ENCODE data around the gene KHDRBS2. TPM values are rescaled to one million over a fixed set of nuclear protein-coding genes. Genes with fewer than 3 reads are reported as not detected.
A peak's percentile ranks its signal among the peaks of the same experiment; 100 is the strongest.
"Not testable (repeated sequence)": the region's sequence is repeated elsewhere in the genome, so short reads cannot be mapped to it uniquely, and the experiment has no call there.

Gene KHDRBS2
- total RNA-seq, 1 experiment from 2014 or later = not detected

GRCh38 chr6:61809004-61809595 is 476.9 kb downstream of the KHDRBS2 start:
- no TSS peak for BruUV-seq (replicated peaks)
- Histone ChIP-seq H3K4me2 (no peak overlapping the region), H3F3A (ENCODE audit: insufficient read depth, low read depth) (no peaks in the 10 kb centered on the region), H2AFZ (no peak overlapping the region), H3K4me3 (no peak overlapping the region), H3K4me1 (replicated peaks; ENCODE audit: insufficient read depth) (no peaks in the 10 kb centered on the region), H3K27me3 (ENCODE audit: insufficient read depth, low read depth) (no peaks in the 10 kb centered on the region), H3K27ac (no peak overlapping the region), H3K9me2 (ENCODE audit: insufficient read depth) (no peaks in the 10 kb centered on the region), H3K9me3 (ENCODE audit: insufficient read depth, low read depth) (no peaks in the 10 kb centered on the region), H4K20me1 (ENCODE audit: insufficient read depth) (no peaks in the 10 kb centered on the region), H3K36me3 (ENCODE audit: low read depth) (no peaks in the 10 kb centered on the region), H3K79me2 (ENCODE audit: low read depth) (no peaks in the 10 kb centered on the region)
- intact Hi-C loops (cut with micrococcal nuclease; ENCODE audit: unreplicated experiment) = no loop called here
- peak in 1 of 2 experiments; percentile 37 for DNase-seq
- POLR2A ChIA-PET (ENCODE audit: unreplicated experiment) = no interaction called here
- CTCF ChIA-PET = interaction anchor here (0.5 kb wide), 2 partner anchors 341 to 1463 kb away, joined by 5 to 12 read pairs; no protein-coding TSS in a partner anchor
- TF ChIP-seq EZH2 (IDR thresholded peaks at IDR 0.05; ENCODE audit: low read depth) (no peak), CTCF (conservative IDR thresholded peaks at IDR 0.05) (peak; percentile 68)

- H2AFZ ChIP-seq = no peak overlapping the region
- CTCF ChIA-PET = no interaction called here
These were observed 498.0 kb downstream of the KHDRBS2 start for GRCh38 chr6:61787998-61788397.

GRCh38 chr6:61769446-61769845 is 516.6 kb downstream of the KHDRBS2 start:
- H2AFZ ChIP-seq; H3K9me2 ChIP-seq (ENCODE audit: insufficient read depth); H4K20me1 ChIP-seq (ENCODE audit: insufficient read depth); BruUV-seq (replicated peaks); H3K9me3 ChIP-seq (ENCODE audit: insufficient read depth, low read depth); H3F3A ChIP-seq (ENCODE audit: insufficient read depth, low read depth); intact Hi-C loops (cut with micrococcal nuclease; ENCODE audit: unreplicated experiment); POLR2A ChIA-PET (ENCODE audit: unreplicated experiment); CTCF ChIA-PET; H3K79me2 ChIP-seq (ENCODE audit: low read depth); H3K36me3 ChIP-seq (ENCODE audit: low read depth); DNase-seq; H3K27me3 ChIP-seq (ENCODE audit: insufficient read depth, low read depth); H3K27ac ChIP-seq; H3K4me3 ChIP-seq; H3K4me1 ChIP-seq (replicated peaks; ENCODE audit: insufficient read depth): not testable (repeated sequence)
- H3K4me2 ChIP-seq = peak overlapping the region; percentile 26; the same call in 1 of the 2 replicates

More at GRCh38 chr6:61787998-61788397, 498.0 kb downstream of the KHDRBS2 start:
- Histone ChIP-seq H3F3A (ENCODE audit: insufficient read depth, low read depth) (no peaks in the 10 kb centered on the region), H3K4me3 (no peak overlapping the region), H3K27me3 (ENCODE audit: insufficient read depth, low read depth) (no peaks in the 10 kb centered on the region), H3K27ac (no peak overlapping the region), H3K4me1 (replicated peaks; ENCODE audit: insufficient read depth) (no peaks in the 10 kb centered on the region), H4K20me1 (ENCODE audit: insufficient read depth) (no peaks in the 10 kb centered on the region), H3K79me2 (ENCODE audit: low read depth) (no peaks in the 10 kb centered on the region), H3K36me3 (ENCODE audit: low read depth) (no peaks in the 10 kb centered on the region), H3K9me3 (ENCODE audit: insufficient read depth, low read depth) (no peaks in the 10 kb centered on the region), H3K9me2 (ENCODE audit: insufficient read depth) (peaks cover 3% of the 10 kb centered on the region; the same call in 1 of the 2 replicates), H3K4me2 (no peak overlapping the region)
- intact Hi-C loops (cut with micrococcal nuclease; ENCODE audit: unreplicated experiment) = no loop called here
- POLR2A ChIA-PET (ENCODE audit: unreplicated experiment) = no interaction called here
- TF ChIP-seq EZH2 (IDR thresholded peaks at IDR 0.05; ENCODE audit: low read depth) (no peak), CTCF (conservative IDR thresholded peaks at IDR 0.05) (no peak)
- BruUV-seq (replicated peaks) = no TSS peak
- no peak for DNase-seq

- H3K36me3 ChIP-seq (ENCODE audit: low read depth) = no peaks in the 10 kb centered on the region
- no peaks in the 10 kb centered on the region for H3K9me2 ChIP-seq (ENCODE audit: insufficient read depth)
- H2AFZ ChIP-seq = no peak overlapping the region
- no peaks in the 10 kb centered on the region for H3F3A ChIP-seq (ENCODE audit: insufficient read depth, low read depth)
- BruUV-seq (replicated peaks) = no TSS peak
- no peaks in the 10 kb centered on the region for H3K9me3 ChIP-seq (ENCODE audit: insufficient read depth, low read depth)
- POLR2A ChIA-PET (ENCODE audit: unreplicated experiment) = no interaction called here
- H3K4me3 ChIP-seq = no peak overlapping the region
- intact Hi-C loops (cut with micrococcal nuclease; ENCODE audit: unreplicated experiment) = no loop called here
- no peaks in the 10 kb centered on the region for H3K27me3 ChIP-seq (ENCODE audit: insufficient read depth, low read depth)
- no peak for DNase-seq
- H3K27ac ChIP-seq = no peak overlapping the region
- H4K20me1 ChIP-seq (ENCODE audit: insufficient read depth) = no peaks in the 10 kb centered on the region
- TF ChIP-seq EZH2 (IDR thresholded peaks at IDR 0.05; ENCODE audit: low read depth) = no peak
- TF ChIP-seq CTCF (conservative IDR thresholded peaks at IDR 0.05) = 0 out of 2 replicates have a peak, but pooled peaks have one; percentile 16
- no peaks in the 10 kb centered on the region for H3K4me1 ChIP-seq (replicated peaks; ENCODE audit: insufficient read depth)
- no peak overlapping the region for H3K4me2 ChIP-seq
- CTCF ChIA-PET = no interaction called here
- H3K79me2 ChIP-seq (ENCODE audit: low read depth) = no peaks in the 10 kb centered on the region
These were observed 530.3 kb downstream of the KHDRBS2 start for GRCh38 chr6:61755739-61756138.

All from PC-9 (cell line).